22Rv1 (cell line): ENCODE results near the gene CLMP.

Source experiments
- ZFX ChIP-seq: fragments of 450-650 bp; IDR thresholded peaks from 2 replicates; pipeline ENCODE4 v1.6.1; 2017; ENCODE audit warnings: antibody characterized with exemption, borderline replicate concordance
- TF ChIP-seq, protein P1 (sequence below): fragments of 450-650 bp; IDR thresholded peaks from 2 replicates; pipeline ENCODE4 v1.5.1; 2017; ENCODE audit warnings: mild to moderate bottlenecking

GRCh38 chr11:123227763-123228495, 32.9 kb upstream of the CLMP start:
- TF ChIP-seq, protein P1, sequence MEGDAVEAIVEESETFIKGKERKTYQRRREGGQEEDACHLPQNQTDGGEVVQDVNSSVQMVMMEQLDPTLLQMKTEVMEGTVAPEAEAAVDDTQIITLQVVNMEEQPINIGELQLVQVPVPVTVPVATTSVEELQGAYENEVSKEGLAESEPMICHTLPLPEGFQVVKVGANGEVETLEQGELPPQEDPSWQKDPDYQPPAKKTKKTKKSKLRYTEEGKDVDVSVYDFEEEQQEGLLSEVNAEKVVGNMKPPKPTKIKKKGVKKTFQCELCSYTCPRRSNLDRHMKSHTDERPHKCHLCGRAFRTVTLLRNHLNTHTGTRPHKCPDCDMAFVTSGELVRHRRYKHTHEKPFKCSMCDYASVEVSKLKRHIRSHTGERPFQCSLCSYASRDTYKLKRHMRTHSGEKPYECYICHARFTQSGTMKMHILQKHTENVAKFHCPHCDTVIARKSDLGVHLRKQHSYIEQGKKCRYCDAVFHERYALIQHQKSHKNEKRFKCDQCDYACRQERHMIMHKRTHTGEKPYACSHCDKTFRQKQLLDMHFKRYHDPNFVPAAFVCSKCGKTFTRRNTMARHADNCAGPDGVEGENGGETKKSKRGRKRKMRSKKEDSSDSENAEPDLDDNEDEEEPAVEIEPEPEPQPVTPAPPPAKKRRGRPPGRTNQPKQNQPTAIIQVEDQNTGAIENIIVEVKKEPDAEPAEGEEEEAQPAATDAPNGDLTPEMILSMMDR, result no peak
- no peak for TF ChIP-seq ZFX
